ENCODE results near the gene OR1L6.

The OR1L6 gene

GRCh38 chr9:122723690-122724089, 18.4 kb upstream of the OR1L6 start, which contains the start of gene OR1L4:
Gene OR1L4, plus strand, starts transcription at chr9:122723990. Its CDS starts 0 bp downstream, at chr9:122723990.
- TF ChIP-seq NFIC (IDR thresholded peaks at IDR 0.05) (no peak), EGR1 (IDR thresholded peaks at IDR 0.05) (no peak), TCF12 (IDR thresholded peaks at IDR 0.05; ENCODE audit: low read depth) (no peak), YY1 (IDR thresholded peaks at IDR 0.05; ENCODE audit: low read depth) (no peak), MAX (IDR thresholded peaks at IDR 0.05) (no peak), ZBTB7A (IDR thresholded peaks at IDR 0.05; ENCODE audit: low read depth) (no peak), RAD21 (IDR thresholded peaks at IDR 0.05; ENCODE audit: low read depth) (no peak), TEAD4 (IDR thresholded peaks at IDR 0.05) (no peak)

- no peak for TF ChIP-seq EP300 (IDR thresholded peaks at IDR 0.05; ENCODE audit: borderline replicate concordance)
- TF ChIP-seq REST (IDR thresholded peaks at IDR 0.05; ENCODE audit: low read depth), result no peak
- no peak for TF ChIP-seq USF1 (IDR thresholded peaks at IDR 0.05)
Measured at GRCh38 chr9:122754825-122755224, 12.7 kb downstream of the OR1L6 start.

- TF ChIP-seq USF1 (IDR thresholded peaks at IDR 0.05) (no peak), EGR1 (IDR thresholded peaks at IDR 0.05) (no peak), TEAD4 (IDR thresholded peaks at IDR 0.05) (no peak), REST (IDR thresholded peaks at IDR 0.05; ENCODE audit: low read depth) (no peak), YY1 (IDR thresholded peaks at IDR 0.05; ENCODE audit: low read depth) (no peak), CREB1 (IDR thresholded peaks at IDR 0.05; ENCODE audit: low read depth) (no peak), TCF12 (IDR thresholded peaks at IDR 0.05; ENCODE audit: low read depth) (no peak), TAF1 (IDR thresholded peaks at IDR 0.05; ENCODE audit: low read depth) (no peak), ZBTB7A (IDR thresholded peaks at IDR 0.05; ENCODE audit: low read depth) (no peak), EP300 (IDR thresholded peaks at IDR 0.05; ENCODE audit: borderline replicate concordance) (no peak), MAX (IDR thresholded peaks at IDR 0.05) (no peak), RAD21 (IDR thresholded peaks at IDR 0.05; ENCODE audit: low read depth) (no peak)
Measured at GRCh38 chr9:122767817-122768216, 25.7 kb downstream of the OR1L6 start.

GRCh38 chr9:122777052-122777451, 34.9 kb downstream of the OR1L6 start:
- no peak for TF ChIP-seq TAF1 (IDR thresholded peaks at IDR 0.05; ENCODE audit: low read depth)
- TF ChIP-seq REST (IDR thresholded peaks at IDR 0.05; ENCODE audit: low read depth), result no peak

GRCh38 chr9:122777935-122778627, 36.0 kb downstream of the OR1L6 start:
- TF ChIP-seq ZBTB7A (IDR thresholded peaks at IDR 0.05; ENCODE audit: low read depth) (no peak), NFIC (IDR thresholded peaks at IDR 0.05) (no peak), CREB1 (IDR thresholded peaks at IDR 0.05; ENCODE audit: low read depth) (no peak), EGR1 (IDR thresholded peaks at IDR 0.05) (no peak), MAX (IDR thresholded peaks at IDR 0.05) (no peak), TCF12 (IDR thresholded peaks at IDR 0.05; ENCODE audit: low read depth) (no peak), FOXM1 (IDR thresholded peaks at IDR 0.05; ENCODE audit: borderline replicate concordance, low read depth) (no peak), USF1 (IDR thresholded peaks at IDR 0.05) (no peak), TAF1 (IDR thresholded peaks at IDR 0.05; ENCODE audit: low read depth) (no peak), CEBPB (IDR thresholded peaks at IDR 0.05) (no peak), TEAD4 (IDR thresholded peaks at IDR 0.05) (peak; percentile 73), RAD21 (IDR thresholded peaks at IDR 0.05; ENCODE audit: low read depth) (peak; percentile 4; the same call in 1 of the 2 replicates), REST (IDR thresholded peaks at IDR 0.05; ENCODE audit: low read depth) (no peak), EP300 (IDR thresholded peaks at IDR 0.05; ENCODE audit: borderline replicate concordance) (peak; percentile 42; the same call in 1 of the 2 replicates), YY1 (IDR thresholded peaks at IDR 0.05; ENCODE audit: low read depth) (no peak)
